AG04449 (cell line): Measurements from ENCODE around the gene CCDC85B.

Experiments
- CTCF ChIA-PET: fragments of 350-600 bp; formaldehyde crosslinking; extraction: SDS; loops from one replicate; lab custom pipeline; 2021; ENCODE audit warnings: antibody characterized with exemption; lab: Yijun Ruan, JAX
- POLR2A ChIA-PET: fragments of 400-600, 350-600 bp; formaldehyde crosslinking; extraction: SDS; loops from one replicate; lab custom pipeline; 2020; ENCODE audit warnings: antibody characterized with exemption, inconsistent platforms; lab: Yijun Ruan, JAX
- DNase-seq: peaks from one replicate; pipeline ENCODE4 v3.0.0-alpha.2; 2010; ENCODE audit warnings: low read depth, low spot score
- H3K4me3 ChIP-seq: 2 replicates; pipeline ENCODE4 v1.5.1; 2011; ENCODE audit warnings: low read depth, mild to moderate bottlenecking, control low read depth, low read length
- TF ChIP-seq, protein P1 (sequence below): IDR thresholded peaks from one replicate; pipeline ENCODE4 v1.5.1; 2011; ENCODE audit warnings: mild to moderate bottlenecking, moderate library complexity, low read length, control low read depth, inconsistent platforms; ENCODE audit not compliant: insufficient read depth; ENCODE audit errors: missing control alignments

CCDC85B gene

DNA sequence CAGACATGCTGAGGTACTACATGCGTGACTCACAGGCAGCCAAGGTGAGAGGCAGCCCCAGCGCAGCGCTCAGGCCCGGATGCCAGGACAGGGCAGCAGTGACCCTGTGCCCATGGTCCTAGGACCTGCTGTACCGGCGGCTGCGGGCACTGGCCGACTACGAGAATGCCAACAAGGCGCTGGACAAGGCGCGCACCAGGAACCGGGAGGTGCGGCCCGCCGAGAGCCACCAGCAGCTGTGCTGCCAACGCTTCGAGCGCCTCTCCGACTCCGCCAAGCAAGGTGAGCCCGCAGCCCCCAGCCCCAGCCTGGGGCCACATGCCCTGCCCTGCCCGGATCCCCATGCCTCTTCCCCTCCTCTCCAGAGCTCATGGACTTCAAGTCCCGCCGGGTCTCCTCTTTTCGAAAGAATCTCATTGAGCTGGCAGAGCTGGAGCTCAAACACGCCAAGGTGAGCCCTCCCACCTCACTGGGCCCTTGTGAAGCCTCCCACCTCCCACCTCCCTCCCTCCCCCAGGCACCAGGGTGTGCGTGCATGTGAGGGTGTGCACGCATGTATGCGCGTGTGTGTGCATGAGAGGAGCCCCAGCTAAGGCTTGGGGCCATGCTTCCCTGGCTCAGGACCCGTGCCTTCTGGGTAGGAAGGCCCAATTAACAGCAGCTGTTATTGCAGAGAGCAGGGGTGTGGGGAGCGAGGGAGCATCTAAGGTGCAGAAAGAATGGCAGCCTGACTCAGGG is 37.8 kb upstream of the CCDC85B start:
- TF ChIP-seq, protein P1, sequence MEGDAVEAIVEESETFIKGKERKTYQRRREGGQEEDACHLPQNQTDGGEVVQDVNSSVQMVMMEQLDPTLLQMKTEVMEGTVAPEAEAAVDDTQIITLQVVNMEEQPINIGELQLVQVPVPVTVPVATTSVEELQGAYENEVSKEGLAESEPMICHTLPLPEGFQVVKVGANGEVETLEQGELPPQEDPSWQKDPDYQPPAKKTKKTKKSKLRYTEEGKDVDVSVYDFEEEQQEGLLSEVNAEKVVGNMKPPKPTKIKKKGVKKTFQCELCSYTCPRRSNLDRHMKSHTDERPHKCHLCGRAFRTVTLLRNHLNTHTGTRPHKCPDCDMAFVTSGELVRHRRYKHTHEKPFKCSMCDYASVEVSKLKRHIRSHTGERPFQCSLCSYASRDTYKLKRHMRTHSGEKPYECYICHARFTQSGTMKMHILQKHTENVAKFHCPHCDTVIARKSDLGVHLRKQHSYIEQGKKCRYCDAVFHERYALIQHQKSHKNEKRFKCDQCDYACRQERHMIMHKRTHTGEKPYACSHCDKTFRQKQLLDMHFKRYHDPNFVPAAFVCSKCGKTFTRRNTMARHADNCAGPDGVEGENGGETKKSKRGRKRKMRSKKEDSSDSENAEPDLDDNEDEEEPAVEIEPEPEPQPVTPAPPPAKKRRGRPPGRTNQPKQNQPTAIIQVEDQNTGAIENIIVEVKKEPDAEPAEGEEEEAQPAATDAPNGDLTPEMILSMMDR: no peak
- no peak overlapping the region for H3K4me3 ChIP-seq
- no peak for DNase-seq
- ChIA-PET POLR2A (interaction anchor here (0.7 to 1.6 kb wide), 3 partner anchors 19 to 141 kb away, joined by 4 read pairs; partner anchors contain the start of genes KAT5 and SNX32), CTCF (interaction anchor here (0.5 to 5.3 kb wide), 7 partner anchors 7 to 141 kb away, joined by 3 to 41 read pairs (median 6); partner anchors contain the start of genes FIBP, KAT5 and MUS81)

DNA sequence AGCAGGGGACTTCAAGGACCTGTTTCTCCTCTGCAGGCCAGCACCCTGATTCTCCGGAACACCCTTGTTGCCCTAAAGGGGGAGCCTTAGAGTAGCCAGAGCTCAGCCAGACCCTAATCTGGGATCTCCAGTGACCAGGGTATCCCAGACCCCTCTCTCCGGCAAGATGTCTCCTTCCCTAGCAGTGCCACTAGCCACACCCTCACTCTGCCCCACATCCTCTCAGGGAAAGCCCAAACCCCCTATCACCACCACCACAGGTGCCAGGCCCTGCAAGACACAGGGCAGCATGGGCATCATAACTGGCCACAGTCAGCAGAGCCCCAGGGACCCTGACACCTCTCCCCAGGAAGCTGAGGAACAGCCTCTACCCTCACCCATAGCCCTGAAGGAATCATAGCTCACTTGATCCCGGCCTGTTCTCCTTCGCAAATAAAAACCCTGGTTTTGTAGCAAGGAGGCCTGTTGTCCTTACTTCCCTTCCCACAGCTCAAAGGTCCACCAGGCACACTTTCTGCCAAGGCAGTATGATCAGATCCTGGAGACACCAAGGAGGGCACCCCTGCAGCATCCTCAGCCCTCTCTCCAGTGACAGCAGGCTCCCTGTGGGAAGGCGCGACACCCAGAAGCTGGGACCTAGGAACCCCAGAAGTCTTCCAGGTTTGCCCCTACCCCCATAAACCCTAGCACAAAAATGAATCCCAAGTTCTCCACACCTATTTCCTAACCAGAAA is 37.1 kb upstream of the CCDC85B start:
- POLR2A ChIA-PET: interaction anchor here (0.7 to 1.6 kb wide), 3 partner anchors 18 to 142 kb away, joined by 4 read pairs; partner anchors contain the start of genes KAT5 and SNX32
- DNase-seq: no peak

DNA sequence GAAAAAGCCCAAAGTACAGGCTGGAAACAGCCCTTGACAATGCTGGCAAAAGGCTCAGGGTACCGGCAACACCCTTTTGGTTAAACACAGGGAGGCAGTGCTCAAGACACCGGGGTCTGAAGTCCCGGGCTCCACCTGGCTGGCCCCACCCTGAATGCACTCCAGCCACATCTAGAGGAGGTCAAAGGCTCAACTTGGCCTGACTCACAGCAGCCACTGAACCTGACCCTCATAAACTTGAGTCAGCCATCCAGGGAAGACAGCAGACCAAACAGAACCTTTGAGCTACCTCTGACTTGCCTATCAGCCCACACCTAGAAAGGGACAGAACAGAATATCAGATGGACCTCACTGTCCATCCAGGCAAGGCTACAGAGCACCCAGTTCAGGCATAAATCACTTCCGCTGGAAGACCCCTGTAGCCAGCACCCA is 36.3 kb upstream of the CCDC85B start:
- no peak overlapping the region for H3K4me3 ChIP-seq
- DNase-seq: no peak
- ChIA-PET CTCF (no interaction called here), POLR2A (no interaction called here)
- TF ChIP-seq, protein P1: no peak

More for the DNA sequence above, 37.1 kb upstream of the CCDC85B start:
- TF ChIP-seq, protein P1: no peak
- CTCF ChIA-PET: interaction anchor here (0.5 to 5.3 kb wide), 4 partner anchors 7 to 142 kb away, joined by 3 to 41 read pairs (median 7); partner anchors contain the start of genes FIBP, KAT5 and MUS81
- no peak overlapping the region for H3K4me3 ChIP-seq

DNA sequence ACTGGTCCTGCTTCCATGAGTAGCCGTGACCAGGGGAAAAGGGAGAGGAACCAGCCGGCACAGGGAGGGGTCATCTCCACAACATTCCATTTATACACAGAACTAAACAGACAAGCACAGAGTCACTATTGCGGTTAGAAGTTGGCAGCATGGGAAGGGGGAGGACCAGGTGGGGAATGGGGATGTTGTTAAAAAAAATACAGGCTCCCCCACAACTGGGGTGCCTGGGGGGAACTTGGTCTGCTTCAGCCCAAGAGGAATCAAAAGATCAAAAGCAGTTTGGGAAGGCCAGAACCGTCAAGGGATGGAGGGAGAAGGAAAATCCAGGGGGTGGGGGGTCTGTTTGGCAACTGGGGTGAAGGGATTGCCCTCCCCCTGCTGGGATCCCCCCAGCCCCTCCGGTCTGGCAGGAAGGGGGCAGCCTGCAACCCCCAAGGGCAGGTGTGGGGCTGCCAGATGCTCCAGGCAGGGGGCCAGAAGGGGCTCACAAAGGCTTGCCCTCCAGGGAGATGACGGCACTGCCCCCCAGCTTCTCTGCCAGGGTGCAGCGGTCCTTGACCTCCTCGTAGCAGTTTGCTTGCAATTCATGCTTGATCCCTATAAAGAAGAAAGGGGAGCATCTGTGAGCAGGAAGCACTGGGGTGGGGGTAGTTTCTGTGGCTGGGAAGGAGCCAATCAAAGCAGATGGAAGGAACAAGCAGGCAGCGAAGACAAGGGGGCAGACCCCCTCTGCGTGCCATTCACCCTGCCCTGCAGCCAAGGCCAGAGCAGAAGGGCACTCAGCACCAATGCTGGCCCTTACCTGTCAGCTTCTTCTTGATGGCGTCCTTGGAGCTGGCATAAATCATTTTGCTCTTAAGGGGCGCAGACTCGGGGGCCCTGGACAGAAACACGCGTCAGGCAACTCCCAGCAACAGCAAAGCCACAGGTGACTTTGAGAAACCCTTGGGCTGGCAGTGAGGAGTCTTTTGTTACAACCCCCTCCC is 35.3 kb upstream of the CCDC85B start:
- POLR2A ChIA-PET: interaction anchor here (0.6 to 1.7 kb wide), 2 partner anchors 35 to 148 kb away, joined by 3 read pairs; partner anchors contain the start of gene CCDC85B
- CTCF ChIA-PET: interaction anchor here (1.2 kb wide), 1 partner anchor 19 kb away, joined by 4 read pairs; no protein-coding TSS in a partner anchor
- no peak for DNase-seq
- peak overlapping the region; percentile 95 for H3K4me3 ChIP-seq
- TF ChIP-seq, protein P1: no peak

DNA sequence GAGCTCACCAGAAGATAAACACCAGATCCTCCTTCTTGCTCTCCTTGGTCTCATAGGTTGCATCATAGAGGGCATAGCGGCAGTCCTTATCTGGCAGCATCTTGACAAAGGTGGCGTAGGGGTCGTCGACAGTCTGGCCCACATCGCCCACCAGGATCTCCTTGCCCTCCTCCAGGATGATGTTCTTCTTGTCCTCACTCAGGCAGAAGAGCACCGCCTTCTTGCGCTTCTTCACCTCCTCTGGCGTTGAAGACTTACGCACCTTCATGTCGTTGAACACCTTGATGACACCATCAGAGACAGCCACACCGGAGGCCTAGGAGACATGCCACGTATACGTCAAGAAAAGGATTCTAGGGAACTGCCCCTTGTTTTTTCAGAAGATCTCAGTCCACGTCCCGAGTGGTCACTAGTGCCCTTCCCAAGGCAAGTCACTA is 34.5 kb upstream of the CCDC85B start:
- H3K4me3 ChIP-seq: peak overlapping the region; percentile 95
- TF ChIP-seq, protein P1: no peak
- no peak for DNase-seq
- POLR2A ChIA-PET: interaction anchor here (0.6 to 1.7 kb wide), 2 partner anchors 34 to 149 kb away, joined by 3 read pairs; partner anchors contain the start of gene CCDC85B
- CTCF ChIA-PET: interaction anchor here (1.2 kb wide), 1 partner anchor 18 kb away, joined by 4 read pairs; no protein-coding TSS in a partner anchor
